HEK293 (cell line): ENCODE data around the gene LPP.
A peak's percentile ranks its signal among the peaks of the same experiment; 100 is the strongest.

ENCODE experiments used
- ZIC2 ChIP-seq: fragments of 450-650 bp; formaldehyde crosslinking; IDR thresholded peaks from 2 replicates; pipeline ENCODE4 v1.5.1; 2016; ENCODE audit warnings: missing biosample characterization, missing genetic modification characterization
- ZNF10 ChIP-seq: fragments of 450-650 bp; formaldehyde crosslinking; IDR thresholded peaks from 2 replicates; pipeline ENCODE4 v1.5.1; 2017; ENCODE audit warnings: missing biosample characterization, missing genetic modification characterization
- ZNF138 ChIP-seq: fragments of 450-650 bp; formaldehyde crosslinking; IDR thresholded peaks from 2 replicates; pipeline ENCODE4 v1.5.1; 2016; ENCODE audit warnings: missing biosample characterization, missing genetic modification characterization, borderline replicate concordance
- ZNF140 ChIP-seq: fragments of 450-650 bp; formaldehyde crosslinking; IDR thresholded peaks from 2 replicates; pipeline ENCODE4 v1.5.1; 2016; ENCODE audit warnings: missing biosample characterization, missing genetic modification characterization
- ZNF24 ChIP-seq: fragments of 450-650 bp; formaldehyde crosslinking; IDR thresholded peaks from 2 replicates; pipeline ENCODE4 v1.5.1; 2016; ENCODE audit warnings: missing biosample characterization, missing genetic modification characterization
- ZNF266 ChIP-seq: fragments of 450-650 bp; formaldehyde crosslinking; IDR thresholded peaks from 2 replicates; pipeline ENCODE4 v1.5.1; 2016; ENCODE audit warnings: missing biosample characterization, missing genetic modification characterization, low read depth
- ZNF341 ChIP-seq: fragments of 450-650 bp; formaldehyde crosslinking; IDR thresholded peaks from 2 replicates; pipeline ENCODE4; 2016; ENCODE audit warnings: low read depth, missing biosample characterization, missing genetic modification characterization
- ZNF354C ChIP-seq: fragments of 450-650 bp; formaldehyde crosslinking; IDR thresholded peaks from 2 replicates; pipeline ENCODE4 v1.5.1; 2016; ENCODE audit warnings: missing biosample characterization, missing genetic modification characterization, low read depth, borderline replicate concordance
- ZNF366 ChIP-seq: fragments of 450-650 bp; formaldehyde crosslinking; conservative IDR thresholded peaks from 2 replicates; pipeline ENCODE4 v1.5.1; 2016; ENCODE audit warnings: missing biosample characterization, missing genetic modification characterization
- ZNF473 ChIP-seq: fragments of 450-650 bp; formaldehyde crosslinking; IDR thresholded peaks from 2 replicates; pipeline ENCODE4 v1.5.1; 2017; ENCODE audit warnings: missing biosample characterization, missing genetic modification characterization
- ZNF600 ChIP-seq: fragments of 450-650 bp; formaldehyde crosslinking; IDR thresholded peaks from 2 replicates; pipeline ENCODE4 v1.5.1; 2016; ENCODE audit warnings: missing biosample characterization, missing genetic modification characterization
- ZNF768 ChIP-seq: fragments of 450-650 bp; formaldehyde crosslinking; IDR thresholded peaks from 2 replicates; pipeline ENCODE4 v1.5.1; 2018; ENCODE audit warnings: missing biosample characterization, mild to moderate bottlenecking, missing genetic modification characterization
- TF ChIP-seq, protein P1 (sequence below): fragments of 450-650 bp; IDR thresholded peaks from 2 replicates; pipeline ENCODE4 v1.5.1; 2018; ENCODE audit warnings: missing biosample characterization, missing genetic modification characterization
- TF ChIP-seq, protein P2 (sequence below): fragments of 450-650 bp; formaldehyde crosslinking; conservative IDR thresholded peaks from 2 replicates; pipeline ENCODE4 v1.5.1; 2016; ENCODE audit warnings: low read depth, missing biosample characterization, missing genetic modification characterization
- TF ChIP-seq, protein P3 (sequence below): fragments of 450-650 bp; formaldehyde crosslinking; IDR thresholded peaks from 2 replicates; pipeline ENCODE4 v1.5.1; 2017; ENCODE audit warnings: missing biosample characterization, missing genetic modification characterization
- TF ChIP-seq, protein P4 (sequence below): fragments of 450-650 bp; formaldehyde crosslinking; IDR thresholded peaks from 2 replicates; pipeline ENCODE4 v1.5.1; 2016; ENCODE audit warnings: missing biosample characterization, missing genetic modification characterization, low read depth
- TF ChIP-seq, protein P5 (sequence below): fragments of 450-650 bp; formaldehyde crosslinking; IDR thresholded peaks from 2 replicates; pipeline ENCODE4 v1.5.1; 2016; ENCODE audit warnings: missing biosample characterization, missing genetic modification characterization
- TF ChIP-seq, protein P6 (sequence below): fragments of 450-650 bp; formaldehyde crosslinking; IDR thresholded peaks from 2 replicates; pipeline ENCODE4 v1.5.1; 2016; ENCODE audit warnings: missing biosample characterization, missing genetic modification characterization, borderline replicate concordance

The LPP gene

DNA sequence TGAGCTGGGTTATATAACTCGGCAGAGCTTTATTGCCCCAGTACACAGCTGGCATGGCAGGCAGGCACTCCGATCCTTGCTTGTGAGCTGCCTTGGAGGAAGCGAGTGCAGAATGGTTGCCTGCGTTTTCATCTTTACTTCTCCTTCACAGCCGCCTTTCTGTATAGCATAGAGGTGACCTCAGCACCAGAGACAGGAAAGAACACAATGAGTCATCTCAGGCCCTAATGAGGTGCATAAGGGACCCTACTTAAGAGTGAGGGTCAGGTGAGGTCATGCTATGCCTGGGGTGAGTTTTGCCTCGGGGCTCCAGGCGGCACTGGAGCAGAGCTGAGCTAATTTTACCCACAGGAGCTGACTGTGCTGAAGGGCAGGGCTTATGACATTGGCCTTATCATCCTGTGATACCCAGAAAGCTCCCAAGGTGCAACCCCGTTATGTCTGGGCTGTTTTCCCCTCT lies 43.5 kb downstream of the LPP start (continued):
- no peak for TF ChIP-seq ZNF354C (tag by site-specific recombination)
- TF ChIP-seq ZNF768 (tag by site-specific recombination), result no peak
- no peak for TF ChIP-seq ZNF473 (tag by site-specific recombination)
- no peak for TF ChIP-seq ZNF341 (tag by site-specific recombination)
- TF ChIP-seq ZNF266 (tag by site-specific recombination), result no peak
- TF ChIP-seq, protein P1, sequence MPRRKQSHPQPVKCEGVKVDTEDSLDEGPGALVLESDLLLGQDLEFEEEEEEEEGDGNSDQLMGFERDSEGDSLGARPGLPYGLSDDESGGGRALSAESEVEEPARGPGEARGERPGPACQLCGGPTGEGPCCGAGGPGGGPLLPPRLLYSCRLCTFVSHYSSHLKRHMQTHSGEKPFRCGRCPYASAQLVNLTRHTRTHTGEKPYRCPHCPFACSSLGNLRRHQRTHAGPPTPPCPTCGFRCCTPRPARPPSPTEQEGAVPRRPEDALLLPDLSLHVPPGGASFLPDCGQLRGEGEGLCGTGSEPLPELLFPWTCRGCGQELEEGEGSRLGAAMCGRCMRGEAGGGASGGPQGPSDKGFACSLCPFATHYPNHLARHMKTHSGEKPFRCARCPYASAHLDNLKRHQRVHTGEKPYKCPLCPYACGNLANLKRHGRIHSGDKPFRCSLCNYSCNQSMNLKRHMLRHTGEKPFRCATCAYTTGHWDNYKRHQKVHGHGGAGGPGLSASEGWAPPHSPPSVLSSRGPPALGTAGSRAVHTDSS, result no peak
- TF ChIP-seq, protein P2, sequence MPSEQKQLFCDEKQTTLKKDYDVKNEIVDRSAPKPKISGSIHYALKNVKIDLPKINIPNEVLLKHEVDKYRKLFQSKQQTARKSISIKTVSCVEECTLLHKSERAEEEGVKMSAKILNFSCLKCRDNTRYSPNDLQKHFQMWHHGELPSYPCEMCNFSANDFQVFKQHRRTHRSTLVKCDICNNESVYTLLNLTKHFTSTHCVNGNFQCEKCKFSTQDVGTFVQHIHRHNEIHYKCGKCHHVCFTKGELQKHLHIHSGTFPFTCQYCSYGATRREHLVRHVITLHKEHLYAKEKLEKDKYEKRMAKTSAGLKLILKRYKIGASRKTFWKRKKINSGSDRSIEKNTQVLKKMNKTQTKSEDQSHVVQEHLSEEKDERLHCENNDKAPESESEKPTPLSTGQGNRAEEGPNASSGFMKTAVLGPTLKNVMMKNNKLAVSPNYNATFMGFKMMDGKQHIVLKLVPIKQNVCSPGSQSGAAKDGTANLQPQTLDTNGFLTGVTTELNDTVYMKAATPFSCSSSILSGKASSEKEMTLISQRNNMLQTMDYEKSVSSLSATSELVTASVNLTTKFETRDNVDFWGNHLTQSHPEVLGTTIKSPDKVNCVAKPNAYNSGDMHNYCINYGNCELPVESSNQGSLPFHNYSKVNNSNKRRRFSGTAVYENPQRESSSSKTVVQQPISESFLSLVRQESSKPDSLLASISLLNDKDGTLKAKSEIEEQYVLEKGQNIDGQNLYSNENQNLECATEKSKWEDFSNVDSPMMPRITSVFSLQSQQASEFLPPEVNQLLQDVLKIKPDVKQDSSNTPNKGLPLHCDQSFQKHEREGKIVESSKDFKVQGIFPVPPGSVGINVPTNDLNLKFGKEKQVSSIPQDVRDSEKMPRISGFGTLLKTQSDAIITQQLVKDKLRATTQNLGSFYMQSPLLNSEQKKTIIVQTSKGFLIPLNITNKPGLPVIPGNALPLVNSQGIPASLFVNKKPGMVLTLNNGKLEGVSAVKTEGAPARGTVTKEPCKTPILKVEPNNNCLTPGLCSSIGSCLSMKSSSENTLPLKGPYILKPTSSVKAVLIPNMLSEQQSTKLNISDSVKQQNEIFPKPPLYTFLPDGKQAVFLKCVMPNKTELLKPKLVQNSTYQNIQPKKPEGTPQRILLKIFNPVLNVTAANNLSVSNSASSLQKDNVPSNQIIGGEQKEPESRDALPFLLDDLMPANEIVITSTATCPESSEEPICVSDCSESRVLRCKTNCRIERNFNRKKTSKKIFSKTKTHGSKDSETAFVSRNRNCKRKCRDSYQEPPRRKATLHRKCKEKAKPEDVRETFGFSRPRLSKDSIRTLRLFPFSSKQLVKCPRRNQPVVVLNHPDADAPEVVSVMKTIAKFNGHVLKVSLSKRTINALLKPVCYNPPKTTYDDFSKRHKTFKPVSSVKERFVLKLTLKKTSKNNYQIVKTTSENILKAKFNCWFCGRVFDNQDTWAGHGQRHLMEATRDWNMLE, result 0 out of 2 replicates have a peak, but pooled peaks have one; percentile 30
- TF ChIP-seq ZIC2 (tag by site-specific recombination), result peak; percentile 70
- no peak for TF ChIP-seq ZNF140 (tag by site-specific recombination)
- TF ChIP-seq ZNF600 (tag by site-specific recombination), result peak; percentile 71
- TF ChIP-seq, protein P3, sequence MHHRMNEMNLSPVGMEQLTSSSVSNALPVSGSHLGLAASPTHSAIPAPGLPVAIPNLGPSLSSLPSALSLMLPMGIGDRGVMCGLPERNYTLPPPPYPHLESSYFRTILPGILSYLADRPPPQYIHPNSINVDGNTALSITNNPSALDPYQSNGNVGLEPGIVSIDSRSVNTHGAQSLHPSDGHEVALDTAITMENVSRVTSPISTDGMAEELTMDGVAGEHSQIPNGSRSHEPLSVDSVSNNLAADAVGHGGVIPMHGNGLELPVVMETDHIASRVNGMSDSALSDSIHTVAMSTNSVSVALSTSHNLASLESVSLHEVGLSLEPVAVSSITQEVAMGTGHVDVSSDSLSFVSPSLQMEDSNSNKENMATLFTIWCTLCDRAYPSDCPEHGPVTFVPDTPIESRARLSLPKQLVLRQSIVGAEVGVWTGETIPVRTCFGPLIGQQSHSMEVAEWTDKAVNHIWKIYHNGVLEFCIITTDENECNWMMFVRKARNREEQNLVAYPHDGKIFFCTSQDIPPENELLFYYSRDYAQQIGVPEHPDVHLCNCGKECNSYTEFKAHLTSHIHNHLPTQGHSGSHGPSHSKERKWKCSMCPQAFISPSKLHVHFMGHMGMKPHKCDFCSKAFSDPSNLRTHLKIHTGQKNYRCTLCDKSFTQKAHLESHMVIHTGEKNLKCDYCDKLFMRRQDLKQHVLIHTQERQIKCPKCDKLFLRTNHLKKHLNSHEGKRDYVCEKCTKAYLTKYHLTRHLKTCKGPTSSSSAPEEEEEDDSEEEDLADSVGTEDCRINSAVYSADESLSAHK, result no peak
- TF ChIP-seq, protein P4, sequence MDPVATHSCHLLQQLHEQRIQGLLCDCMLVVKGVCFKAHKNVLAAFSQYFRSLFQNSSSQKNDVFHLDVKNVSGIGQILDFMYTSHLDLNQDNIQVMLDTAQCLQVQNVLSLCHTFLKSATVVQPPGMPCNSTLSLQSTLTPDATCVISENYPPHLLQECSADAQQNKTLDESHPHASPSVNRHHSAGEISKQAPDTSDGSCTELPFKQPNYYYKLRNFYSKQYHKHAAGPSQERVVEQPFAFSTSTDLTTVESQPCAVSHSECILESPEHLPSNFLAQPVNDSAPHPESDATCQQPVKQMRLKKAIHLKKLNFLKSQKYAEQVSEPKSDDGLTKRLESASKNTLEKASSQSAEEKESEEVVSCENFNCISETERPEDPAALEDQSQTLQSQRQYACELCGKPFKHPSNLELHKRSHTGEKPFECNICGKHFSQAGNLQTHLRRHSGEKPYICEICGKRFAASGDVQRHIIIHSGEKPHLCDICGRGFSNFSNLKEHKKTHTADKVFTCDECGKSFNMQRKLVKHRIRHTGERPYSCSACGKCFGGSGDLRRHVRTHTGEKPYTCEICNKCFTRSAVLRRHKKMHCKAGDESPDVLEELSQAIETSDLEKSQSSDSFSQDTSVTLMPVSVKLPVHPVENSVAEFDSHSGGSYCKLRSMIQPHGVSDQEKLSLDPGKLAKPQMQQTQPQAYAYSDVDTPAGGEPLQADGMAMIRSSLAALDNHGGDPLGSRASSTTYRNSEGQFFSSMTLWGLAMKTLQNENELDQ (tag by site-specific recombination), result no peak
- peak; percentile 89 for TF ChIP-seq ZNF366 (tag by site-specific recombination)
- TF ChIP-seq, protein P5, sequence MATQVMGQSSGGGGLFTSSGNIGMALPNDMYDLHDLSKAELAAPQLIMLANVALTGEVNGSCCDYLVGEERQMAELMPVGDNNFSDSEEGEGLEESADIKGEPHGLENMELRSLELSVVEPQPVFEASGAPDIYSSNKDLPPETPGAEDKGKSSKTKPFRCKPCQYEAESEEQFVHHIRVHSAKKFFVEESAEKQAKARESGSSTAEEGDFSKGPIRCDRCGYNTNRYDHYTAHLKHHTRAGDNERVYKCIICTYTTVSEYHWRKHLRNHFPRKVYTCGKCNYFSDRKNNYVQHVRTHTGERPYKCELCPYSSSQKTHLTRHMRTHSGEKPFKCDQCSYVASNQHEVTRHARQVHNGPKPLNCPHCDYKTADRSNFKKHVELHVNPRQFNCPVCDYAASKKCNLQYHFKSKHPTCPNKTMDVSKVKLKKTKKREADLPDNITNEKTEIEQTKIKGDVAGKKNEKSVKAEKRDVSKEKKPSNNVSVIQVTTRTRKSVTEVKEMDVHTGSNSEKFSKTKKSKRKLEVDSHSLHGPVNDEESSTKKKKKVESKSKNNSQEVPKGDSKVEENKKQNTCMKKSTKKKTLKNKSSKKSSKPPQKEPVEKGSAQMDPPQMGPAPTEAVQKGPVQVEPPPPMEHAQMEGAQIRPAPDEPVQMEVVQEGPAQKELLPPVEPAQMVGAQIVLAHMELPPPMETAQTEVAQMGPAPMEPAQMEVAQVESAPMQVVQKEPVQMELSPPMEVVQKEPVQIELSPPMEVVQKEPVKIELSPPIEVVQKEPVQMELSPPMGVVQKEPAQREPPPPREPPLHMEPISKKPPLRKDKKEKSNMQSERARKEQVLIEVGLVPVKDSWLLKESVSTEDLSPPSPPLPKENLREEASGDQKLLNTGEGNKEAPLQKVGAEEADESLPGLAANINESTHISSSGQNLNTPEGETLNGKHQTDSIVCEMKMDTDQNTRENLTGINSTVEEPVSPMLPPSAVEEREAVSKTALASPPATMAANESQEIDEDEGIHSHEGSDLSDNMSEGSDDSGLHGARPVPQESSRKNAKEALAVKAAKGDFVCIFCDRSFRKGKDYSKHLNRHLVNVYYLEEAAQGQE (tag by site-specific recombination), result peak; percentile 47; the same call in 1 of the 2 replicates
- no peak for TF ChIP-seq ZNF138
- 0 out of 2 replicates have a peak, but pooled peaks have one; percentile 57 for TF ChIP-seq ZNF10
- TF ChIP-seq, protein P6, sequence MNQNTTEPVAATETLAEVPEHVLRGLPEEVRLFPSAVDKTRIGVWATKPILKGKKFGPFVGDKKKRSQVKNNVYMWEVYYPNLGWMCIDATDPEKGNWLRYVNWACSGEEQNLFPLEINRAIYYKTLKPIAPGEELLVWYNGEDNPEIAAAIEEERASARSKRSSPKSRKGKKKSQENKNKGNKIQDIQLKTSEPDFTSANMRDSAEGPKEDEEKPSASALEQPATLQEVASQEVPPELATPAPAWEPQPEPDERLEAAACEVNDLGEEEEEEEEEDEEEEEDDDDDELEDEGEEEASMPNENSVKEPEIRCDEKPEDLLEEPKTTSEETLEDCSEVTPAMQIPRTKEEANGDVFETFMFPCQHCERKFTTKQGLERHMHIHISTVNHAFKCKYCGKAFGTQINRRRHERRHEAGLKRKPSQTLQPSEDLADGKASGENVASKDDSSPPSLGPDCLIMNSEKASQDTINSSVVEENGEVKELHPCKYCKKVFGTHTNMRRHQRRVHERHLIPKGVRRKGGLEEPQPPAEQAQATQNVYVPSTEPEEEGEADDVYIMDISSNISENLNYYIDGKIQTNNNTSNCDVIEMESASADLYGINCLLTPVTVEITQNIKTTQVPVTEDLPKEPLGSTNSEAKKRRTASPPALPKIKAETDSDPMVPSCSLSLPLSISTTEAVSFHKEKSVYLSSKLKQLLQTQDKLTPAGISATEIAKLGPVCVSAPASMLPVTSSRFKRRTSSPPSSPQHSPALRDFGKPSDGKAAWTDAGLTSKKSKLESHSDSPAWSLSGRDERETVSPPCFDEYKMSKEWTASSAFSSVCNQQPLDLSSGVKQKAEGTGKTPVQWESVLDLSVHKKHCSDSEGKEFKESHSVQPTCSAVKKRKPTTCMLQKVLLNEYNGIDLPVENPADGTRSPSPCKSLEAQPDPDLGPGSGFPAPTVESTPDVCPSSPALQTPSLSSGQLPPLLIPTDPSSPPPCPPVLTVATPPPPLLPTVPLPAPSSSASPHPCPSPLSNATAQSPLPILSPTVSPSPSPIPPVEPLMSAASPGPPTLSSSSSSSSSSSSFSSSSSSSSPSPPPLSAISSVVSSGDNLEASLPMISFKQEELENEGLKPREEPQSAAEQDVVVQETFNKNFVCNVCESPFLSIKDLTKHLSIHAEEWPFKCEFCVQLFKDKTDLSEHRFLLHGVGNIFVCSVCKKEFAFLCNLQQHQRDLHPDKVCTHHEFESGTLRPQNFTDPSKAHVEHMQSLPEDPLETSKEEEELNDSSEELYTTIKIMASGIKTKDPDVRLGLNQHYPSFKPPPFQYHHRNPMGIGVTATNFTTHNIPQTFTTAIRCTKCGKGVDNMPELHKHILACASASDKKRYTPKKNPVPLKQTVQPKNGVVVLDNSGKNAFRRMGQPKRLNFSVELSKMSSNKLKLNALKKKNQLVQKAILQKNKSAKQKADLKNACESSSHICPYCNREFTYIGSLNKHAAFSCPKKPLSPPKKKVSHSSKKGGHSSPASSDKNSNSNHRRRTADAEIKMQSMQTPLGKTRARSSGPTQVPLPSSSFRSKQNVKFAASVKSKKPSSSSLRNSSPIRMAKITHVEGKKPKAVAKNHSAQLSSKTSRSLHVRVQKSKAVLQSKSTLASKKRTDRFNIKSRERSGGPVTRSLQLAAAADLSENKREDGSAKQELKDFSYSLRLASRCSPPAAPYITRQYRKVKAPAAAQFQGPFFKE (tag by site-specific recombination), result no peak
- TF ChIP-seq ZNF24 (tag by site-specific recombination), result peak; percentile 89; the same call in 1 of the 2 replicates
